CD4-positive, alpha-beta T cell (primary cell): ENCODE results near the gene EVI5. TPM values are rescaled to one million over a fixed set of nuclear protein-coding genes. Genes with fewer than 3 reads are reported as not detected.

Experiments used
- ATAC-seq: fragments of 200-7000 bp; cut with Tn5 transposase; one replicate; pipeline ENCODE4 v1.10.0; 2022; ENCODE audit warnings: mild to moderate bottlenecking; ENCODE audit not compliant: poor library complexity
- CTCF ChIA-PET: fragments of 350-600 bp; sonication (Branson Sonifier 250); formaldehyde crosslinking; loops from one replicate; lab custom pipeline; 2021; ENCODE audit warnings: antibody characterized with exemption, inconsistent platforms; lab: Charles Lee
- POLR2A ChIA-PET: fragments of 350-600 bp; sonication (Branson Sonifier 250); formaldehyde crosslinking; loops from one replicate; lab custom pipeline; 2021; ENCODE audit warnings: antibody characterized with exemption, inconsistent platforms; lab: Charles Lee
- DNase-seq, 14 experiments: peaks; one replicate each; pipeline ENCODE4 v3.0.0-alpha.2; 2013 to 2020; ENCODE audit warnings: mixed read lengths in 2 of 14
- H3K27ac ChIP-seq, 2 donors: one replicate each; pipeline versions ENCODE4 v1.5.1 to v1.7.0; 2013; ENCODE audit warnings: low read length in 2 of 2, low read depth in 1 of 2, mild to moderate bottlenecking in 1 of 2
- H3K27me3 ChIP-seq, 2 experiments: 1 replicate in 1 of 2; 2 replicates in 1 of 2; pipeline versions ENCODE4 v1.6.1 to v1.7.0; 2013; ENCODE audit warnings: low read length in 2 of 2, control low read depth in 1 of 2, mild to moderate bottlenecking in 1 of 2, moderate library complexity in 1 of 2; ENCODE audit not compliant: insufficient read depth in 2 of 2, control insufficient read depth in 1 of 2
- H3K36me3 ChIP-seq: one replicate; pipeline ENCODE4 v1.6.1; 2013; ENCODE audit warnings: low read length, control low read depth; ENCODE audit not compliant: insufficient read depth
- H3K4me1 ChIP-seq: one replicate; pipeline ENCODE4 v1.6.1; 2013; ENCODE audit warnings: low read length, control low read depth; ENCODE audit not compliant: insufficient read depth
- H3K4me3 ChIP-seq: one replicate; pipeline ENCODE4 v1.5.1; 2013; ENCODE audit warnings: mild to moderate bottlenecking, low read length, moderate library complexity
- H3K9me3 ChIP-seq, 2 experiments: 1 replicate in 1 of 2; 2 replicates in 1 of 2; pipeline versions ENCODE4 v1.6.1 to v1.7.0; 2013; ENCODE audit warnings: low read length in 2 of 2, mild to moderate bottlenecking in 2 of 2, control low read depth in 1 of 2, moderate library complexity in 1 of 2; ENCODE audit not compliant: control insufficient read depth in 1 of 2, insufficient read depth in 1 of 2
- H3K27ac Mint-ChIP-seq: one replicate; pipeline ENCODE4 v1.8.0; 2020; ENCODE audit warnings: mixed read lengths
- H3K27me3 Mint-ChIP-seq: one replicate; pipeline ENCODE4 v1.8.0; 2021; ENCODE audit warnings: mixed read lengths
- H3K36me3 Mint-ChIP-seq: one replicate; pipeline ENCODE4 v1.8.0; 2021; ENCODE audit warnings: low read depth, mixed read lengths
- H3K4me1 Mint-ChIP-seq: one replicate; pipeline ENCODE4 v1.8.0; 2021; ENCODE audit warnings: low read depth, mixed read lengths
- H3K4me3 Mint-ChIP-seq: one replicate; pipeline ENCODE4 v1.8.0; 2020; ENCODE audit warnings: mild to moderate bottlenecking, mixed read lengths
- H3K9me3 Mint-ChIP-seq: one replicate; pipeline ENCODE4 v1.8.0; 2020; ENCODE audit warnings: mixed read lengths
- intact Hi-C, 2 experiments: fragments of 100-400 bp; cut with DNase I in 1 of 2; cut with micrococcal nuclease in 1 of 2; formaldehyde crosslinking; loops; one replicate each; pipeline versions ENCODE4 v1.15.1 to v1.9.0; 2023 to 2025; cut with DNase I, micrococcal nuclease
- total RNA-seq, 174 experiments: library from RNA in 2 of 174; stranded (reverse) in 2 of 174; gene quantifications; one replicate each; pipeline ENCODE4 v1.2.3 and lab custom pipeline; 2021 to 2026
- TF ChIP-seq, protein P1 (sequence below): fragments of 200-600 bp; IDR thresholded peaks from one replicate; pipeline ENCODE4 v1.8.0; 2022; ENCODE audit warnings: antibody characterized with exemption, mild to moderate bottlenecking

EVI5 gene
- total RNA-seq, 2 experiments from 2014 or later = 1.8 to 2.0 TPM

DNA sequence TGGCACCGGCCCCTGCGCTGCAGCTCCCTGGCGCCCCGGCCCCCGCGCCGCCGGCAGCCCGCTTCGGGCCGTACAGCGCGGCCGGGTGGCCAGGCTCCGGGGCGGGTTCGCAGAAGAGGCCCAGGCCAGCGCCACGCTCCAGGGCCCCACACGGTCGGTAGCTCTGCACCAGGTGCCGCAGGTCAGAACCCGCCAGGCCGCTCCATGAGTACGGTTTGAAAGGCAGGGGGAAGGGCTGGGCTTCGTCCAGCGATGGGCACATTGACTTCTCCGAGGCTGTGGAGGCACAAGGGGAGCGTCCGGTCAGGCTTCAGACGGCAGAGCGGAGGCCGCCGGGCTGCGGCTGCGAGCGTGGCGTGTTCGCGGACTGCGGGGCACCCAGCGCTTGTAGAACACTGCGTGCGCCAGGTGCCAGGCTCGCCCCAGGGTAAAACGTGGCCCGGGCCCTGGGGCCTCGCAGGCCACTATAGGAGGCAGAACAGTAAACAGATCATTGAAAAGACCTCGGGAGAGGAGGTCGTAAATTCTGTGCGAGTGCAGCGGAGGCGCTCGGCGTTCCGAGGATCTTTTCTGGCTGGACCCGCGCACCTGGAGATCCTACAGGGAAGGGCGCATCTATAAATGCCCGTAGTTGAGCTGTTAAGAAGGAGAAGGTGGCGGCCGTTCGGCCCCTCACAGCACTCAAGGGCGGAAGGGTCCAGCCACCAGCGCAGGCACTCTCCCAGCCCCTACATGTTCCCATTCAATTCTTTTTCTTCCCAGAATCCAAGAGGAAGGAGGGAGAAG, 303.9 kb downstream of the EVI5 start:
- no peak overlapping the region for H3K27ac ChIP-seq
- no peak overlapping the region for H3K27ac Mint-ChIP-seq
- no peaks in the 10 kb centered on the region for H3K9me3 Mint-ChIP-seq
- peaks cover 13% of the 10 kb centered on the region for H3K36me3 ChIP-seq
- CTCF ChIA-PET = no interaction called here
- H3K27me3 Mint-ChIP-seq = no peaks in the 10 kb centered on the region
- peak overlapping the region; percentile 90 for H3K4me3 Mint-ChIP-seq
- DNase-seq = no peak
- H3K9me3 ChIP-seq = no peaks in the 10 kb centered on the region
- H3K4me1 ChIP-seq = peaks cover 77% of the 10 kb centered on the region
- ATAC-seq = no peak
- no peak overlapping the region for H3K4me3 ChIP-seq
- TF ChIP-seq, protein P1, sequence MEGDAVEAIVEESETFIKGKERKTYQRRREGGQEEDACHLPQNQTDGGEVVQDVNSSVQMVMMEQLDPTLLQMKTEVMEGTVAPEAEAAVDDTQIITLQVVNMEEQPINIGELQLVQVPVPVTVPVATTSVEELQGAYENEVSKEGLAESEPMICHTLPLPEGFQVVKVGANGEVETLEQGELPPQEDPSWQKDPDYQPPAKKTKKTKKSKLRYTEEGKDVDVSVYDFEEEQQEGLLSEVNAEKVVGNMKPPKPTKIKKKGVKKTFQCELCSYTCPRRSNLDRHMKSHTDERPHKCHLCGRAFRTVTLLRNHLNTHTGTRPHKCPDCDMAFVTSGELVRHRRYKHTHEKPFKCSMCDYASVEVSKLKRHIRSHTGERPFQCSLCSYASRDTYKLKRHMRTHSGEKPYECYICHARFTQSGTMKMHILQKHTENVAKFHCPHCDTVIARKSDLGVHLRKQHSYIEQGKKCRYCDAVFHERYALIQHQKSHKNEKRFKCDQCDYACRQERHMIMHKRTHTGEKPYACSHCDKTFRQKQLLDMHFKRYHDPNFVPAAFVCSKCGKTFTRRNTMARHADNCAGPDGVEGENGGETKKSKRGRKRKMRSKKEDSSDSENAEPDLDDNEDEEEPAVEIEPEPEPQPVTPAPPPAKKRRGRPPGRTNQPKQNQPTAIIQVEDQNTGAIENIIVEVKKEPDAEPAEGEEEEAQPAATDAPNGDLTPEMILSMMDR = no peak
- H3K4me1 Mint-ChIP-seq = peaks cover 60% of the 10 kb centered on the region
- POLR2A ChIA-PET = interaction anchor here (6.8 kb wide), 1 partner anchor 56 kb away, joined by 96 read pairs; no protein-coding TSS in a partner anchor
- intact Hi-C loops = no loop called here
- H3K27me3 ChIP-seq = no peaks in the 10 kb centered on the region
- peaks cover 51% of the 10 kb centered on the region for H3K36me3 Mint-ChIP-seq

DNA sequence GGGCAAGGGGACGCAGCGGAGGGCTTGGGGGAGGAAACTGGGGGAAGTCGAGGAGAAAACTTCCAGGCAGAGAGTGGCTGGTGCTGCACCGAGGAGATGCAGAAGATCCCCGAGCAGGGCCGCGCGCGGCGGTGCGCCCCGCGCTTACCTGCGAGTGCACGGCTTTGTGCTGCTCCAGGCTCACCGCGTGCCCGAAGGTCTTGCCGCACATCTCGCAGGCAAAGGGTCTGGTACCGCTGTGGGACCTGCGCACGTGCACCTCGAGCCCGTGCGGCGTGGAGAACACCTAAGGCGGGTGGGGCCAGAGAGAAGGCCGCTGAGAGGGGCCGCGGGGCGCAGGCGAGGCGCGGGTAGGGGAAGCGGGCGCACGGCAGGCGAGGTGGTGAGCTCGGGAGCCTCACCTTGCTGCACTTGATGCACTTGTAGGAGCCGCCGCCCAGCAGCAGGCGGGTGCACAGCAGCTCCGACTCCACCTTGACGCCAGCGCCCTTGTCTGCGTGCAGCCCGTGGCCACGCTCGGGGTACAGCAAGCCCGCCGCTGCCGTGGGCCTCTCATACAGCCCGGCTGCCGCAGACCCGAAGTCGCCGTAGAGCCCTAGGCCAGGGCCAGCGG, 304.6 kb downstream of the EVI5 start:
- Mint-ChIP-seq H3K36me3 (peaks cover 50% of the 10 kb centered on the region), H3K4me3 (peak overlapping the region; percentile 75), H3K4me1 (peaks cover 66% of the 10 kb centered on the region), H3K27me3 (no peaks in the 10 kb centered on the region), H3K27ac (no peak overlapping the region), H3K9me3 (no peaks in the 10 kb centered on the region)
- peaks cover 83% of the 10 kb centered on the region for H3K4me1 ChIP-seq
- H3K4me3 ChIP-seq = no peak overlapping the region
- ATAC-seq = no peak
- no peak overlapping the region for H3K27ac ChIP-seq
- H3K36me3 ChIP-seq = peaks cover 19% of the 10 kb centered on the region
- H3K27me3 ChIP-seq = no peaks in the 10 kb centered on the region
- H3K9me3 ChIP-seq = no peaks in the 10 kb centered on the region
- DNase-seq = no peak
- intact Hi-C loops = no loop called here
- ChIA-PET POLR2A (no interaction called here), CTCF (no interaction called here)
- TF ChIP-seq, protein P1 = no peak

DNA sequence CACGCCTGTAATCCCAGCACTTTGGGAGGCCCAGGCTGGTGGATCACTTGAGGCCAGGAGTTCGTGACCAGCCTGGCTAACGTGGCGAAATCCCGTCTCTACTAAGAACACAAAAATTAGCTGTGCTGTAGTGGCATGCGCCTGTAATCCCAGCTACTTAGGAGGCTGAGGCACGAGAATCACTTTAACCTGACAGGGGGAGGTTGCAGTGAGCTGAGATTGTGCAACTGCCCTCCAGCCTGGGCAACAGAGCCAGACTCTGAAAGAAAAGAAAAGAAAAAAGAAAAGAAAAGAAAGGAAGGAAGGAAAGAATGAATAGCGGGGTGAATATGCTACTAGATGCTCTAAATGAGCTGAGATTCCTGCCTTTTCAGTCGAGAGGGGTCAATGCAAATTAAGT, 305.3 kb downstream of the EVI5 start:
- CTCF ChIA-PET = no interaction called here
- intact Hi-C loops = no loop called here
- peaks cover 45% of the 10 kb centered on the region for H3K36me3 Mint-ChIP-seq
- no peak overlapping the region for H3K4me3 ChIP-seq
- H3K9me3 ChIP-seq = no peaks in the 10 kb centered on the region
- no peaks in the 10 kb centered on the region for H3K9me3 Mint-ChIP-seq
- H3K36me3 ChIP-seq = peaks cover 20% of the 10 kb centered on the region
- POLR2A ChIA-PET = no interaction called here
- H3K27me3 Mint-ChIP-seq = no peaks in the 10 kb centered on the region
- no peak overlapping the region for H3K27ac Mint-ChIP-seq
- TF ChIP-seq, protein P1 = no peak
- H3K27me3 ChIP-seq = no peaks in the 10 kb centered on the region
- H3K4me3 Mint-ChIP-seq = peak overlapping the region; percentile 75
- H3K4me1 ChIP-seq = peaks cover 80% of the 10 kb centered on the region
- no peak overlapping the region for H3K27ac ChIP-seq
- DNase-seq (no peak), ATAC-seq (no peak)
- peaks cover 67% of the 10 kb centered on the region for H3K4me1 Mint-ChIP-seq
